CD4-positive, alpha-beta memory T cell (primary cell): Measurements from ENCODE around the gene DDR2. TPM values are rescaled to one million over a fixed set of nuclear protein-coding genes. Genes with fewer than 3 reads are reported as not detected.

Experiments
- CTCF ChIA-PET: fragments of 350-600 bp; sonication (Branson Sonifier 250); formaldehyde crosslinking; loops from one replicate; lab custom pipeline; 2021; ENCODE audit warnings: inconsistent platforms; ENCODE audit not compliant: partially characterized antibody; lab: Charles Lee
- POLR2A ChIA-PET: fragments of 350-600 bp; sonication (Branson Sonifier 250); formaldehyde crosslinking; loops from one replicate; lab custom pipeline; 2021; ENCODE audit not compliant: partially characterized antibody; lab: Charles Lee
- DNase-seq, 5 donors: peaks; one replicate each; pipeline versions ENCODE4 v3.0.0 to v3.0.0-alpha.2; 2020 to 2022; ENCODE audit warnings: mixed read lengths in 1 of 5
- H3K27ac ChIP-seq: one replicate; pipeline ENCODE4 v1.7.0; 2013; ENCODE audit warnings: low read depth, low read length
- H3K27me3 ChIP-seq: 2 replicates; pipeline ENCODE4 v1.7.0; 2013; ENCODE audit warnings: mild to moderate bottlenecking, low read length, moderate library complexity; ENCODE audit not compliant: insufficient read depth
- H3K36me3 ChIP-seq: 2 replicates; pipeline ENCODE4 v1.7.0; 2013; ENCODE audit warnings: mild to moderate bottlenecking, low read length, moderate library complexity; ENCODE audit not compliant: insufficient read depth
- H3K4me1 ChIP-seq: 2 replicates; pipeline ENCODE4 v1.7.0; 2013; ENCODE audit warnings: mild to moderate bottlenecking, low read length, moderate library complexity; ENCODE audit not compliant: insufficient read depth
- H3K4me3 ChIP-seq, 2 donors: one replicate each; pipeline ENCODE4 v1.7.0; 2013; ENCODE audit warnings: low read length in 2 of 2, mild to moderate bottlenecking in 1 of 2
- H3K9me3 ChIP-seq, 2 donors: one replicate each; pipeline ENCODE4 v1.7.0; 2013; ENCODE audit warnings: low read length in 2 of 2, control low read depth in 1 of 2; ENCODE audit not compliant: control insufficient read depth in 1 of 2
- H3K27ac Mint-ChIP-seq, 7 donors: one replicate each; pipeline ENCODE4 v1.8.0; 2020 to 2021; ENCODE audit warnings: mixed read lengths in 7 of 7, mild to moderate bottlenecking in 6 of 7, inconsistent platforms in 3 of 7, moderate library complexity in 3 of 7
- H3K27me3 Mint-ChIP-seq, 2 donors: one replicate each; pipeline ENCODE4 v1.8.0; 2020 to 2021; ENCODE audit warnings: mixed read lengths in 2 of 2
- H3K36me3 Mint-ChIP-seq, 2 donors: one replicate each; pipeline ENCODE4 v1.8.0; 2020 to 2021; ENCODE audit warnings: mixed read lengths in 2 of 2, inconsistent platforms in 1 of 2, mild to moderate bottlenecking in 1 of 2
- H3K4me1 Mint-ChIP-seq, 4 donors: one replicate each; pipeline ENCODE4 v1.8.0; 2020 to 2021; ENCODE audit warnings: mixed read lengths in 4 of 4, mild to moderate bottlenecking in 1 of 4
- H3K4me3 Mint-ChIP-seq, 8 donors: one replicate each; pipeline ENCODE4 v1.8.0; 2020 to 2021; ENCODE audit warnings: mixed read lengths in 8 of 8, mild to moderate bottlenecking in 7 of 8, moderate library complexity in 6 of 8, inconsistent platforms in 3 of 8
- H3K9me3 Mint-ChIP-seq, 8 donors: one replicate each; pipeline ENCODE4 v1.8.0; 2020 to 2021; ENCODE audit warnings: mixed read lengths in 8 of 8, mild to moderate bottlenecking in 5 of 8, inconsistent platforms in 3 of 8, moderate library complexity in 1 of 8
- intact Hi-C: fragments of 100-400 bp; cut with micrococcal nuclease; formaldehyde crosslinking; loops from one replicate; pipeline ENCODE4 v1.15.1; 2023
- polyA plus RNA-seq, 2 donors: library from polyadenylated mRNA; unstranded; fragments of 300-500 nt; fragmentation: Illumina TruSeq; gene quantifications; one replicate each; pipeline ENCODE4 v1.2.3, GENCODE V29; 2021
- total RNA-seq, 2 experiments: library from RNA; stranded (reverse); gene quantifications; one replicate each; pipeline ENCODE4 v1.2.3, GENCODE V29; 2021

DDR2 gene
- total and polyA plus RNA-seq, 4 experiments from 2014 or later = 0.18 to 0.53 (median 0.47) TPM; not detected in 1

- POLR2A ChIA-PET = no interaction called here
- no peak for DNase-seq
- no peaks in the 10 kb centered on the region for H3K4me1 Mint-ChIP-seq
- intact Hi-C loops = no loop called here
- Histone ChIP-seq H3K4me3 (no peak overlapping the region), H3K27me3 (no peaks in the 10 kb centered on the region), H3K9me3 (no peaks in the 10 kb centered on the region), H3K27ac (no peak overlapping the region), H3K36me3 (no peaks in the 10 kb centered on the region), H3K4me1 (no peaks in the 10 kb centered on the region)
- H3K27ac Mint-ChIP-seq = peak overlapping the region in 1 of 7 donors; percentile 26
- H3K4me3 Mint-ChIP-seq = no peak overlapping the region
- CTCF ChIA-PET = no interaction called here
- no peaks in the 10 kb centered on the region for H3K9me3 Mint-ChIP-seq
- peaks cover 3 to 4% of the 10 kb centered on the region in 2 donors for H3K27me3 Mint-ChIP-seq
- H3K36me3 Mint-ChIP-seq = no peaks in the 10 kb centered on the region
Observed at GRCh38 chr1:162641114-162641513, 8.8 kb downstream of the DDR2 start.

GRCh38 chr1:162644986-162645314 lies 12.7 kb downstream of the DDR2 start:
- ChIA-PET CTCF (no interaction called here), POLR2A (no interaction called here)
- Histone ChIP-seq H3K4me3 (no peak overlapping the region), H3K27ac (no peak overlapping the region), H3K4me1 (no peaks in the 10 kb centered on the region), H3K9me3 (no peaks in the 10 kb centered on the region), H3K27me3 (no peaks in the 10 kb centered on the region), H3K36me3 (no peaks in the 10 kb centered on the region)
- Mint-ChIP-seq H3K9me3 (no peaks in the 10 kb centered on the region), H3K4me3 (no peak overlapping the region), H3K27ac (no peak overlapping the region), H3K27me3 (peaks cover 3 to 12% of the 10 kb centered on the region in 2 donors), H3K4me1 (no peaks in the 10 kb centered on the region), H3K36me3 (no peaks in the 10 kb centered on the region)
- intact Hi-C loops = no loop called here
- DNase-seq = no peak

GRCh38 chr1:162645666-162646065 lies 13.4 kb downstream of the DDR2 start:
- Mint-ChIP-seq H3K4me3 (no peak overlapping the region), H3K27me3 (peaks cover 3 to 12% of the 10 kb centered on the region in 2 donors), H3K9me3 (no peaks in the 10 kb centered on the region), H3K36me3 (no peaks in the 10 kb centered on the region), H3K4me1 (no peaks in the 10 kb centered on the region), H3K27ac (no peak overlapping the region)
- ChIA-PET CTCF (no interaction called here), POLR2A (no interaction called here)
- Histone ChIP-seq H3K9me3 (no peaks in the 10 kb centered on the region), H3K36me3 (no peaks in the 10 kb centered on the region), H3K4me1 (no peaks in the 10 kb centered on the region), H3K27me3 (no peaks in the 10 kb centered on the region), H3K4me3 (no peak overlapping the region), H3K27ac (no peak overlapping the region)
- no peak for DNase-seq
- intact Hi-C loops = no loop called here

GRCh38 chr1:162649583-162649982 lies 17.3 kb downstream of the DDR2 start:
- DNase-seq = no peak
- H3K36me3 ChIP-seq = no peaks in the 10 kb centered on the region
- H3K9me3 ChIP-seq = no peaks in the 10 kb centered on the region
- H3K4me1 ChIP-seq = no peaks in the 10 kb centered on the region
- no peak overlapping the region for H3K27ac Mint-ChIP-seq
- no peak overlapping the region for H3K4me3 ChIP-seq
- no peak overlapping the region for H3K27ac ChIP-seq
- H3K9me3 Mint-ChIP-seq = peaks cover 0 to 3% (median 0%) of the 10 kb centered on the region in 8 donors
- H3K27me3 Mint-ChIP-seq = peaks cover 3 to 14% of the 10 kb centered on the region in 2 donors
- no peaks in the 10 kb centered on the region for H3K4me1 Mint-ChIP-seq
- POLR2A ChIA-PET = no interaction called here
- intact Hi-C loops = no loop called here
- no peak overlapping the region for H3K4me3 Mint-ChIP-seq
- H3K36me3 Mint-ChIP-seq = no peaks in the 10 kb centered on the region
- no peaks in the 10 kb centered on the region for H3K27me3 ChIP-seq
- CTCF ChIA-PET = no interaction called here

GRCh38 chr1:162654915-162655620 lies 22.8 kb downstream of the DDR2 start:
- peaks cover 0 to 3% (median 0%) of the 10 kb centered on the region in 8 donors for H3K9me3 Mint-ChIP-seq
- H3K27ac Mint-ChIP-seq = no peak overlapping the region

GRCh38 chr1:162656266-162656665 lies 24.0 kb downstream of the DDR2 start:
- H3K27ac ChIP-seq = no peak overlapping the region
- no peak overlapping the region for H3K4me3 ChIP-seq
- no peaks in the 10 kb centered on the region for H3K4me1 Mint-ChIP-seq
- no peaks in the 10 kb centered on the region for H3K9me3 ChIP-seq
- H3K27ac Mint-ChIP-seq = no peak overlapping the region
- DNase-seq = no peak
- H3K9me3 Mint-ChIP-seq = peaks cover 0 to under 1% (median 0%) of the 10 kb centered on the region in 8 donors
- no peak overlapping the region for H3K4me3 Mint-ChIP-seq
- H3K27me3 Mint-ChIP-seq = peaks cover 1% of the 10 kb centered on the region in 2 donors
- H3K4me1 ChIP-seq = no peaks in the 10 kb centered on the region
- H3K36me3 ChIP-seq = no peaks in the 10 kb centered on the region
- H3K36me3 Mint-ChIP-seq = no peaks in the 10 kb centered on the region
- POLR2A ChIA-PET = no interaction called here
- intact Hi-C loops = no loop called here
- no peaks in the 10 kb centered on the region for H3K27me3 ChIP-seq
- CTCF ChIA-PET = no interaction called here

More at GRCh38 chr1:162654915-162655620, 22.8 kb downstream of the DDR2 start:
- intact Hi-C loops = no loop called here
- H3K9me3 ChIP-seq = no peaks in the 10 kb centered on the region
- Mint-ChIP-seq H3K27me3 (peaks cover 3 to 5% of the 10 kb centered on the region in 2 donors), H3K4me1 (no peaks in the 10 kb centered on the region), H3K4me3 (no peak overlapping the region), H3K36me3 (no peaks in the 10 kb centered on the region)
- H3K4me3 ChIP-seq = no peak overlapping the region
- DNase-seq = no peak
- no peaks in the 10 kb centered on the region for H3K27me3 ChIP-seq
- no peaks in the 10 kb centered on the region for H3K36me3 ChIP-seq
- ChIA-PET CTCF (no interaction called here), POLR2A (no interaction called here)
- no peak overlapping the region for H3K27ac ChIP-seq
- no peaks in the 10 kb centered on the region for H3K4me1 ChIP-seq

- Mint-ChIP-seq H3K27ac (no peak overlapping the region), H3K9me3 (no peaks in the 10 kb centered on the region), H3K4me3 (no peak overlapping the region), H3K36me3 (no peaks in the 10 kb centered on the region), H3K27me3 (no peaks in the 10 kb centered on the region), H3K4me1 (no peaks in the 10 kb centered on the region)
- ChIA-PET CTCF (no interaction called here), POLR2A (no interaction called here)
- Histone ChIP-seq H3K27me3 (no peaks in the 10 kb centered on the region), H3K9me3 (no peaks in the 10 kb centered on the region), H3K36me3 (no peaks in the 10 kb centered on the region), H3K4me3 (no peak overlapping the region), H3K4me1 (no peaks in the 10 kb centered on the region), H3K27ac (no peak overlapping the region)
- intact Hi-C loops = no loop called here
- DNase-seq = no peak
Observed at GRCh38 chr1:162660574-162660973, 28.3 kb downstream of the DDR2 start.
